HEK293 (cell line): ENCODE measurements around the gene TNNC2.
"Not testable (repeated sequence)": the region's sequence is repeated elsewhere in the genome, so short reads cannot be mapped to it uniquely, and the experiment has no call there.

Experiments used
- CTCF ChIA-PET: fragments of 350-600 bp; formaldehyde crosslinking; extraction: SDS; loops from one replicate; lab custom pipeline; 2021; ENCODE audit warnings: antibody characterized with exemption; lab: Yijun Ruan, JAX
- POLR2A ChIA-PET: fragments of 300-600 bp; formaldehyde crosslinking; extraction: SDS; loops from one replicate; lab custom pipeline; 2020; ENCODE audit warnings: antibody characterized with exemption, inconsistent platforms; lab: Yijun Ruan, JAX
- H3K27ac ChIP-seq: fragments of 200-500 bp; sonication (Bioruptor generic); 2 replicates; pipeline ENCODE4 v1.5.1; 2014; ENCODE audit warnings: low read depth, low read length, control low read depth, inconsistent platforms; ENCODE audit errors: extremely low read depth
- H3K36me3 ChIP-seq, 2 experiments: fragments of 200-500 bp in 1 of 2; sonication (Bioruptor generic) in 1 of 2; 1 replicate in 1 of 2; 2 replicates in 1 of 2; pipeline ENCODE4 v1.5.1; 2014 to 2017; ENCODE audit warnings: inconsistent platforms in 2 of 2, low read length in 2 of 2; ENCODE audit not compliant: control insufficient read depth in 2 of 2, insufficient read depth in 1 of 2
- H3K4me1 ChIP-seq: fragments of 200-500 bp; sonication (Bioruptor generic); 2 replicates; pipeline ENCODE4 v1.5.1; 2014; ENCODE audit warnings: mild to moderate bottlenecking, low read length, inconsistent platforms; ENCODE audit not compliant: control insufficient read depth, insufficient read depth
- H3K4me3 ChIP-seq: 2 replicates; pipeline ENCODE4 v1.5.1; 2011; ENCODE audit warnings: low read depth, mild to moderate bottlenecking, control low read depth, low read length, moderate library complexity
- H3K9me3 ChIP-seq: fragments of 200-500 bp; sonication (Bioruptor generic); 2 replicates; pipeline ENCODE4 v1.5.1; 2014; ENCODE audit warnings: low read depth, low read length, inconsistent platforms; ENCODE audit not compliant: control insufficient read depth, insufficient read depth
- SCRT1 ChIP-seq: fragments of 450-650 bp; formaldehyde crosslinking; IDR thresholded peaks from 2 replicates; pipeline ENCODE4 v1.5.1; 2016; ENCODE audit warnings: missing biosample characterization, missing genetic modification characterization, borderline replicate concordance
- SCRT2 ChIP-seq: fragments of 450-650 bp; formaldehyde crosslinking; IDR thresholded peaks from 2 replicates; pipeline ENCODE4 v1.5.1; 2016; ENCODE audit warnings: missing biosample characterization, missing genetic modification characterization
- SP2 ChIP-seq: fragments of 450-650 bp; formaldehyde crosslinking; IDR thresholded peaks from 2 replicates; pipeline ENCODE4 v1.5.1; 2016; ENCODE audit warnings: missing biosample characterization, missing genetic modification characterization
- ZNF146 ChIP-seq: fragments of 450-650 bp; formaldehyde crosslinking; IDR thresholded peaks from 2 replicates; pipeline ENCODE4 v1.5.1; 2016; ENCODE audit warnings: missing biosample characterization, missing genetic modification characterization
- ZNF324 ChIP-seq: fragments of 450-650 bp; formaldehyde crosslinking; IDR thresholded peaks from 2 replicates; pipeline ENCODE4 v1.5.1; 2016; ENCODE audit warnings: missing biosample characterization, missing genetic modification characterization
- ZNF747 ChIP-seq: fragments of 450-650 bp; formaldehyde crosslinking; IDR thresholded peaks from 2 replicates; pipeline ENCODE4 v1.5.1; 2016; ENCODE audit warnings: missing biosample characterization, missing genetic modification characterization
- ZSCAN23 ChIP-seq: fragments of 450-650 bp; formaldehyde crosslinking; IDR thresholded peaks from 2 replicates; pipeline ENCODE4 v1.5.1; 2016; ENCODE audit warnings: missing biosample characterization, missing genetic modification characterization
- TF ChIP-seq, protein P1 (sequence below): fragments of 450-650 bp; formaldehyde crosslinking; conservative IDR thresholded peaks from 2 replicates; pipeline ENCODE4 v1.5.1; 2016; ENCODE audit warnings: low read depth, missing biosample characterization, missing genetic modification characterization

TNNC2 gene

DNA sequence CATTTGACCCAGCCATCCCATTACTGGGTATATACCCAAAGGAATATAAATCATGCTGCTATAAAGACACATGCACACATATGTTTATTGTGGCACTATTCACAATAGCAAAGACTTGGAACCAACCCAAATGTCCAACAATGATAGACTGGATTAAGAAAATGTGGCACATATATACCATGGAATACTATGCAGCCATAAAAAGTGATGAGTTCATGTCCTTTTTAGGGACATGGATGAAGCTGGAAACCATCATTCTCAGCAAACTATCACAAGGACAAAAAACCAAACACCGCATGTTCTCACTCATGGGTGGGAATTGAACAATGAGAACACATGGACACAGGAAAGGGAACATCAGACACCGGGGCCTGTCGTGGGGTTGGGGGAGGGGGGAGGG is 29.2 kb downstream of the TNNC2 start:
- POLR2A ChIA-PET, result interaction anchor here (2.4 kb wide), 1 partner anchor 136 kb away, joined by 9 read pairs; the partner anchor contains the start of gene PCIF1
- H3K4me1 ChIP-seq, H3K4me3 ChIP-seq, H3K27ac ChIP-seq, H3K9me3 ChIP-seq: not testable (repeated sequence)
- CTCF ChIA-PET, result interaction anchor here (1.0 to 3.9 kb wide), 8 partner anchors 10 to 288 kb away, joined by 4 to 22 read pairs (median 12); partner anchors contain the start of gene ZSWIM1
- TF ChIP-seq ZNF146 (tag by site-specific recombination), result peak; percentile 99
- peaks cover 24 to 62% of the 10 kb centered on the region in 2 experiments for H3K36me3 ChIP-seq

DNA sequence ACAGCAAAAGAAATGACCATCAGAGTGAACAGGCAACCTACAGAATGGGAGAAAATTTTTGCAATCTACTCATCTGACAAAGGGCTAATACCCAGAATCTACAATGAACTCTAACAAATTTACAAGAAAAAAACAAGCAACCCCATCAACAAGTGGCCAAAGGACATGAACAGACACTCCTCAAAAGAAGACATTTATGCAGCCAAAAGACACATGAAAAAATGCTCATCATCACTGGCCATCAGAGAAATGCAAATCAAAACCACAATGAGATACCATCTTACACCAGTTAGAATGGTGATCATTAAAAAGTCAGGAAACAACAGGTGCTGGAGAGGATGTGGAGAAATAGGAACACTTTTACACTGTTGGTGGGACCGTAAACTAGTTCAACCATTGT is 29.6 kb downstream of the TNNC2 start:
- not testable (repeated sequence) for H3K4me1 ChIP-seq
- TF ChIP-seq SCRT1 (peak; percentile 63; the same call in 1 of the 2 replicates), SCRT2 (peak; percentile 89)
- TF ChIP-seq, all 188 proteins: peak for 2; not testable (repeated sequence) for 186
- CTCF ChIA-PET, H3K27ac ChIP-seq, H3K9me3 ChIP-seq, POLR2A ChIA-PET, H3K4me3 ChIP-seq: not testable (repeated sequence)
- peaks cover 24 to 58% of the 10 kb centered on the region in 2 experiments for H3K36me3 ChIP-seq

DNA sequence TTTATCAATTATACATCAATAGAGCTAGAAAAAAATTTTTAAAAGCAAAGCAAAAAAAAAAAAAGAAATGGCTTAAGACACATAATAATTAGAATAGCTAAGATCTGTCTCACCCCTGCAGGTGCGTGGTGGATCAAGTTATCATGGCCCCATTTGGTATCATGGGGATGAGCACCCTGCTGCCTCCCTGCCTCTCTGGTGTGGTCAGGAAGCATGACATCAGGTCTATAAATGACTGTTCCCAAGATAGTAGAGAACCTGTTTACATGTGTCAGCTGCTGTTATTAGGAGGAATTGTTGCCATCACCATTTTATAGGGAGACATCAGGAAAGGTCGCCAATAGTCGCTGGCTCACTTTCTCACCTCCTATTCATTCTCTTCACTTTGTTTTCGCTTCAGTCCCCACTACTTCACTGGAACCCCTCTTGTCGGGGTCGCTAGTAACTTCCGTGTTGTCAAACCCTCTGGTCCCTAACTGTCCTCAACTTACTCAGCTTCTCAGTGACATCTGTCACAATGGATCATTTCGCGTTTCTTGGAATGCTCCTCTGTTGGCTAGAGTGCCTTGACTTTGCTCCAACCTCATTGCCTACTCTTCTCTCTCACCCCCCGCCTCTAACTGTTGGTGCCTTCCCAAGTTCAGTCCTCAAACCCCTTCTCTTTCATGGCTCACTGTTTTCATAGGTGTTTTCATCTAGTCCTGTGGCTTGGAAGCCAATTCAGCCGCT is 30.6 kb downstream of the TNNC2 start:
- CTCF ChIA-PET, result interaction anchor here (0.9 to 1.3 kb wide), 4 partner anchors 168 to 218 kb away, joined by 3 to 6 read pairs (median 4); no protein-coding TSS in a partner anchor
- Histone ChIP-seq H3K9me3 (no peaks in the 10 kb centered on the region), H3K4me1 (no peaks in the 10 kb centered on the region), H3K4me3 (no peak overlapping the region), H3K36me3 (peaks cover 24 to 47% of the 10 kb centered on the region in 2 experiments), H3K27ac (no peak overlapping the region)
- POLR2A ChIA-PET, result no interaction called here
- TF ChIP-seq ZNF324, result no peak
- no peak for TF ChIP-seq ZNF747 (tag by site-specific recombination)

DNA sequence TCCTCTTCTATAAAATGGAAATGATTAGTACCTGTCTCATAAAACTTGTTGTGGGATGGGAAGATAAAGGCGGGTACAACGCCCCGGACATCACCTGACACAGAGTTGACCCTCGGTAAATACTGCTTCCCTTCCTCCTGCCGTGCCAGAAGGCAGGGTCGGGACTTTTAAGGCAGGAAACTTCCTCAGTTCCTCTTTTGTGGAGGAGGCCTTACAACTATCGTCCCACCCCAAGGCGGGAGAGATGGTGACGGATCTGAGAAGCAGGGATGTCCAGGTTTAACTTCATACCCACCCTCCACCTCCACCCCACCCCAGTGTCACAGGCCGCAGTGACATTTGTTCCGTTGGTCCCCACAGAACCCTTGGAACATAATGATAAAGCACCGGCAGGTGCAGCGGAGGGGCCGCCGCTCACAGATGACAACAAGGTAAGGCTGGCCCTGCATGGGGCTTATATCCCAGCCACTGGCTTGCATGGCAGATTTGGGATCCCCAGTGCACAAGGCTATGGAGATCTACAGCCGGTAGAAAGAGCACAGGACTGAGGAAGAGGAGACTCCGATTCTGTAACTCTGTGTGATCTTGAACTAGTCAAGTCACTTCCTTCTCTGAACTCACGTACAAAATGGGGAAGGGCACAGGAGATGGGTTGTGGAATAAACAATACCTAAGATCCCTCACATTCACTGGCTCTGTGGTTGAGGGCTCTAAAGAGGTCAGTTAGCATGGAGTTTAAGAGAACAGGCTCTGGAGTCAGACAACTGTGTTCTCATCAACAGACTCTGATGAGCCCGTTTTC is 34.6 kb downstream of the TNNC2 start:
- Histone ChIP-seq H3K4me1 (no peaks in the 10 kb centered on the region), H3K9me3 (no peaks in the 10 kb centered on the region), H3K4me3 (peak overlapping the region; percentile 86), H3K36me3 (peaks cover 20 to 34% of the 10 kb centered on the region in 2 experiments), H3K27ac (peak overlapping the region; percentile 57; the same call in 1 of the 2 replicates)
- ChIA-PET POLR2A (interaction anchor here (0.9 to 1.9 kb wide), 7 partner anchors 12 to 429 kb away, joined by 3 to 8 read pairs (median 4); partner anchors contain the start of genes SYS1, WFDC10A and ZSWIM1), CTCF (interaction anchor here (1.2 kb wide), 1 partner anchor 21 kb away, joined by 4 read pairs; no protein-coding TSS in a partner anchor)
- TF ChIP-seq SP2 (tag by site-specific recombination), result 0 out of 2 replicates have a peak, but pooled peaks have one; percentile 16
- TF ChIP-seq, protein P1, sequence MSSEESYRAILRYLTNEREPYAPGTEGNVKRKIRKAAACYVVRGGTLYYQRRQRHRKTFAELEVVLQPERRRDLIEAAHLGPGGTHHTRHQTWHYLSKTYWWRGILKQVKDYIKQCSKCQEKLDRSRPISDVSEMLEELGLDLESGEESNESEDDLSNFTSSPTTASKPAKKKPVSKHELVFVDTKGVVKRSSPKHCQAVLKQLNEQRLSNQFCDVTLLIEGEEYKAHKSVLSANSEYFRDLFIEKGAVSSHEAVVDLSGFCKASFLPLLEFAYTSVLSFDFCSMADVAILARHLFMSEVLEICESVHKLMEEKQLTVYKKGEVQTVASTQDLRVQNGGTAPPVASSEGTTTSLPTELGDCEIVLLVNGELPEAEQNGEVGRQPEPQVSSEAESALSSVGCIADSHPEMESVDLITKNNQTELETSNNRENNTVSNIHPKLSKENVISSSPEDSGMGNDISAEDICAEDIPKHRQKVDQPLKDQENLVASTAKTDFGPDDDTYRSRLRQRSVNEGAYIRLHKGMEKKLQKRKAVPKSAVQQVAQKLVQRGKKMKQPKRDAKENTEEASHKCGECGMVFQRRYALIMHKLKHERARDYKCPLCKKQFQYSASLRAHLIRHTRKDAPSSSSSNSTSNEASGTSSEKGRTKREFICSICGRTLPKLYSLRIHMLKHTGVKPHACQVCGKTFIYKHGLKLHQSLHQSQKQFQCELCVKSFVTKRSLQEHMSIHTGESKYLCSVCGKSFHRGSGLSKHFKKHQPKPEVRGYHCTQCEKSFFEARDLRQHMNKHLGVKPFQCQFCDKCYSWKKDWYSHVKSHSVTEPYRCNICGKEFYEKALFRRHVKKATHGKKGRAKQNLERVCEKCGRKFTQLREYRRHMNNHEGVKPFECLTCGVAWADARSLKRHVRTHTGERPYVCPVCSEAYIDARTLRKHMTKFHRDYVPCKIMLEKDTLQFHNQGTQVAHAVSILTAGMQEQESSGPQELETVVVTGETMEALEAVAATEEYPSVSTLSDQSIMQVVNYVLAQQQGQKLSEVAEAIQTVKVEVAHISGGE (tag by site-specific recombination), result peak; percentile 13; the same call in 1 of the 2 replicates
- TF ChIP-seq ZSCAN23 (tag by site-specific recombination), result no peak
